CD1c-positive myeloid dendritic cell (primary cell): Measurements from ENCODE around the gene PAQR6.

Experiments used
- DNase-seq: peaks from one replicate; pipeline ENCODE4 v3.0.0-alpha.2; 2016; ENCODE audit errors: extremely low spot score

Gene PAQR6

GRCh38 chr1:156247460-156248322, at the start of gene PAQR6:
TSS of gene PAQR6 (minus strand) at chr1:156248056. CDS start at chr1:156246731, 1,325 bp downstream.
- no peak for DNase-seq

GRCh38 chr1:156295391-156295947, 47.6 kb upstream of the PAQR6 start, which contains the start of gene GLMP:
TSS of gene GLMP (minus strand) at chr1:156295679. CDS start at chr1:156295645, 34 bp downstream.
- peak; percentile 62 for DNase-seq

- no peak for DNase-seq
These were observed 46.0 kb upstream of the PAQR6 start for GRCh38 chr1:156293895-156294294.

- no peak for DNase-seq
These were observed 45.2 kb upstream of the PAQR6 start for GRCh38 chr1:156293098-156293434.

GRCh38 chr1:156291226-156292061, 43.6 kb upstream of the PAQR6 start:
- peak; percentile 67 for DNase-seq

GRCh38 chr1:156289857-156290256, 42.0 kb upstream of the PAQR6 start:
- no peak for DNase-seq

GRCh38 chr1:156286061-156286460, 38.2 kb upstream of the PAQR6 start:
- DNase-seq, result no peak

GRCh38 chr1:156285437-156285836, 37.6 kb upstream of the PAQR6 start:
- DNase-seq, result no peak

- DNase-seq, result peak; percentile 22
These were observed 36.9 kb upstream of the PAQR6 start for GRCh38 chr1:156284757-156285156.

- no peak for DNase-seq
These were observed 36.3 kb upstream of the PAQR6 start, which contains the start of gene TMEM79 for GRCh38 chr1:156284112-156284511. TSS of gene TMEM79 (plus strand) at chr1:156284325. CDS start at chr1:156285227, 902 bp downstream.

- DNase-seq, result peak; percentile 69
These were observed 35.7 kb upstream of the PAQR6 start for GRCh38 chr1:156283521-156283920.

- peak; percentile 99 for DNase-seq
These were observed 34.8 kb upstream of the PAQR6 start, which contains the start of gene SMG5 for GRCh38 chr1:156282479-156283222. TSS of gene SMG5 (minus strand) at chr1:156282825. CDS start at chr1:156282680, 145 bp downstream.

- peak; percentile 78 for DNase-seq
These were observed 34.0 kb upstream of the PAQR6 start for GRCh38 chr1:156281693-156282478.

- peak; percentile 68 for DNase-seq
These were observed 33.4 kb upstream of the PAQR6 start for GRCh38 chr1:156281281-156281680.

- no peak for DNase-seq
These were observed 32.0 kb upstream of the PAQR6 start for GRCh38 chr1:156279837-156280236.

- peak; percentile 10 for DNase-seq
These were observed 29.1 kb upstream of the PAQR6 start for GRCh38 chr1:156276966-156277381.

- DNase-seq, result peak; percentile 47
These were observed 28.7 kb upstream of the PAQR6 start for GRCh38 chr1:156276532-156276931.

GRCh38 chr1:156270314-156270713, 22.5 kb upstream of the PAQR6 start:
- DNase-seq, result no peak

- DNase-seq, result no peak
These were observed 20.5 kb upstream of the PAQR6 start for GRCh38 chr1:156268336-156268735.

GRCh38 chr1:156266051-156266450, 18.2 kb upstream of the PAQR6 start:
- DNase-seq, result no peak

- DNase-seq, result no peak
These were observed 15.4 kb upstream of the PAQR6 start for GRCh38 chr1:156263288-156263655.
